ENCODE measurements around the gene CACNG5.

DNA sequence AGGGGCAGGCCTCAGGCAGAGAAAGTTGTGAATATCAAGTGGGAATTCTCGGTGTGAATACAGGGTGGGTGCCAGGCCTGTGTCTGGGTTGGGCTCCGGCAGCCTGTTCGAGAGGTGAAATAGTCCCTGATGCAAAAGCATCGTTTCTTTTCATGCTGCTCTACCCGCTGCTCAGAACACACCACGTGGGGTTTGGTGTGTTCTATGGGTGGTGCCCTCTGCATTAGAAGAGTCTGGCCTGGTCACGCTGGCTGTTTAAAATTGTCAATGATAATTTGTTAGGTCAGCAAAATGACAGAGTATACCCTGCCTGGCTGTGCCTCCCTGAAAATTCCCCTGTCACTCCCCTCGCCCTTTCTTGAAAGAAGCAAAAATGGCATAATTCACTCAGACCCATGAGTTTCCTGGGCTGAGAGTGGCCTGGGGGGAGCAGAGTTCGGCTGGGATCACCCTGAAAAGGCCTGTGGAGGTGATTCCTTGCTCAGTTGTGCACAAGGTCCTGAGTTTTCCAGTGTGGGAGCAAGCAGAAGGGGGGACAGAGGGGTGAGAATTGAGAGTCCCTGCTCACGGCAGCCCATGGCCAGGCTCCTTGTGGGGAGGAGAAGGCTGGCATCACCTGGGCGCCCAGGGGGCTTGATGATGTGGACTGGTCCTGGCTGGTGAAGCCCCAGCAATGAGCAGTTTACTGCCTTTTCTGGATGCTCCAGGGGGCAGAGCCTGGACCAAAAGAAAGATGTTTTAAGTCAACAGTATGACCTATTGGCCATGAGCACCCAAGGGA lies 3.2 kb downstream of the CACNG5 start:
- TF ChIP-seq, protein P1, sequence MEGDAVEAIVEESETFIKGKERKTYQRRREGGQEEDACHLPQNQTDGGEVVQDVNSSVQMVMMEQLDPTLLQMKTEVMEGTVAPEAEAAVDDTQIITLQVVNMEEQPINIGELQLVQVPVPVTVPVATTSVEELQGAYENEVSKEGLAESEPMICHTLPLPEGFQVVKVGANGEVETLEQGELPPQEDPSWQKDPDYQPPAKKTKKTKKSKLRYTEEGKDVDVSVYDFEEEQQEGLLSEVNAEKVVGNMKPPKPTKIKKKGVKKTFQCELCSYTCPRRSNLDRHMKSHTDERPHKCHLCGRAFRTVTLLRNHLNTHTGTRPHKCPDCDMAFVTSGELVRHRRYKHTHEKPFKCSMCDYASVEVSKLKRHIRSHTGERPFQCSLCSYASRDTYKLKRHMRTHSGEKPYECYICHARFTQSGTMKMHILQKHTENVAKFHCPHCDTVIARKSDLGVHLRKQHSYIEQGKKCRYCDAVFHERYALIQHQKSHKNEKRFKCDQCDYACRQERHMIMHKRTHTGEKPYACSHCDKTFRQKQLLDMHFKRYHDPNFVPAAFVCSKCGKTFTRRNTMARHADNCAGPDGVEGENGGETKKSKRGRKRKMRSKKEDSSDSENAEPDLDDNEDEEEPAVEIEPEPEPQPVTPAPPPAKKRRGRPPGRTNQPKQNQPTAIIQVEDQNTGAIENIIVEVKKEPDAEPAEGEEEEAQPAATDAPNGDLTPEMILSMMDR (conservative IDR thresholded peaks at IDR 0.05; ENCODE audit: low read depth in 2 of 2), result no peak
- TF ChIP-seq EZH2phosphoT487 (IDR thresholded peaks at IDR 0.05; ENCODE audit: unreplicated experiment) (no peak), STAT1 (IDR thresholded peaks at IDR 0.05; ENCODE audit: unreplicated experiment) (no peak)

Data from GM23338 (cell line).